ENCODE results near the gene NPIPB2.
A peak's percentile ranks its signal among the peaks of the same experiment; 100 is the strongest.

Gene NPIPB2

DNA sequence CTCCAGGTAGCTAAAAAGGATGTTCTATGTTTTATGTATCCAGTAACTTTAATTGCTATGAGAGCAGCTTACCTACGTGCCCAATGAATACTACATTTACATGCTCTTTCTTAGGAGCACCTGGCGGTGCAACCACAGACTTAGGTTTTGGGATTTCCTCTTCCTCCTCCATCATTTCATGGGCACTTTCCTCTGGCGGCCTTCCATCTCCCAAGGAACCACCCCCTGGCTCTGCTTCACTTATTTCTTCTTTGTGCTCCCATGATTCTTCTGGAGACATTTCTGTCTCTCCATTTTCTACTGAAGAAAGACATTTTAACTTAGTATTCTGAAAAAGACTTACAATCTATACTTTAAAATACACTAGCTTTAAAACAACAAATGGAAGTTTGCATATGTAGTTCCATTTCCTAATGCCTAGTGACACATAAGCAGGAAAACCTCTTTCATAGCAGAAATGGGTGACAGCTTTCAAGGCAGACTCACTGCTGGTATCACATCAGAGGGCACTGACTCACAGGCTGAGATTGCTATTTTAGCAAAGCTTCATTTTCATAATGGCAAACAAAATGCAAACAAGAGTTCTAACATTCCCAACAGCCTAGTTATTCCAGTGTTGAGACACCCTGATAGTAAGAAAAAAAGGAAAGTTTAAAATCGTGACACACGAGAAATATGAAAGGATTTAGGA, 45.2 kb downstream of the NPIPB2 start:
- DNase-seq, result peak; percentile 75

DNA sequence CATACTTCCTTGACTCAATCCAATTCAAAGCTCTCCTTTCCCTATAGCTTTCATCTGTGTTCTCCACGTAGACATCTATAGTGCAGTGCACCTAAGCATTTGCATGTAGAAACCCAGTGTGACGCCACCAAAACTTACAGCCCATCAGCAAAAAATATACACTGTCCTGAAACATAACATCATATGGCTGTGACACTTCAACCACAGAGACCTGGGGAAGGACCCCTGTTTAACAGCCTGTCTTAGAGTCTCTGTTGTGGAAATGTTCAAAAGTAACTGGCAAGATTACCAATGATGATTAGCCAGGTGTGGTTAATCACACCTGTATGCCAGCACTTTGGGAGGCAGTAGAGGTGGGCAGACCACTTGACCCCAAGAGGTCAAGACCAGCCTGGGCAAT, 48.3 kb downstream of the NPIPB2 start:
- DNase-seq, result no peak

DNA sequence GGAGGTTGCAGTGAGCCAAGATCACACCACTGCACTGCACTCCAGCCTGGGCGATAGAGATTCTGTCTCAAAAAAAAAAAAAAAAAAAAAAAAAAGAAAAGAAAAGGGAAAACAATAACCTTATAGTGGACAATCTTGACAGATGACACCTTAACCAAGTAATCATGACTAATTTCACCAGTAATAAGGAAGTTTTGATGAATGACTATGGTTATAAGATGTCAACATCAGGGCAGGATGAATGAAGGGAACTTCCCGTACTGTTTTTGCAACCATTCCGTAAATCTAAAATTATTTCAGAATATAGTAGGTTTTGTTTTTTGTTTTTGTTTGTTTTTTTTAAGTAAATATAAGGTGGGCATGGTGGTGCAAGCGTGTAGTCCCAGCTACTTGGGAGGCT, 49.1 kb downstream of the NPIPB2 start:
- no peak for DNase-seq

DNA sequence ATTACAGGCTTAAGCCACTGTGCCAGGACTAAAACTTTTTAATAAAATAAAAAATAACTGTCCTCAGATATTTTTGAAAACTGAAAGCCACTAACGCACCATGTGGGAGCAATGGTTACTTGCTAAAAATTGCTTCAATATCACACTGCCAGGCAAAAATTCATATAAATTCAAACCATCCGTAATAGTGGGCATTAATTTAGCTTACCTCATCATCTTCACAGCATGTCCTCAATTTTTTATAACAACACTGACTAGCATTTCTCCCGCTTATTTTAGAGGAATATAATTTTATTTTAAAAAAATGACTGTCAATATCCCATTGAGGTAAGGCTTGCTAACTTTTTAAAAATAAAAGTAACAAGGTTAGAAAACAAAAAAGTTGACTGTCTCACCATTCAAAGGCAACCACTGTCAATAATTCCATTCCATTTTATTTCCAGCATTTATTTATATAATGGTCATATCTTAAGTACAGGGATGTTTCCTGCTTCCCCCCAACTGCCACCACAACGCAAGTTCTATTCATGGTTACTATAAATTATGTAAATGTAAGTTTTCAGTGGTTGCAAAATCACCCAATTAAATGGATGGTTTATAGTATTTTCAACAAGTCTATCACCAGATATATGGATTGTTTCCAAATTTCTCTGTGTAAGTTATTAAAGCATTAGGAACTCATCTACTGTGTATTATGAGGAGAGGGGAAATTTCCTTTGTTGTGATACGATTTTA, 51.4 kb downstream of the NPIPB2 start:
- no peak for DNase-seq

DNA sequence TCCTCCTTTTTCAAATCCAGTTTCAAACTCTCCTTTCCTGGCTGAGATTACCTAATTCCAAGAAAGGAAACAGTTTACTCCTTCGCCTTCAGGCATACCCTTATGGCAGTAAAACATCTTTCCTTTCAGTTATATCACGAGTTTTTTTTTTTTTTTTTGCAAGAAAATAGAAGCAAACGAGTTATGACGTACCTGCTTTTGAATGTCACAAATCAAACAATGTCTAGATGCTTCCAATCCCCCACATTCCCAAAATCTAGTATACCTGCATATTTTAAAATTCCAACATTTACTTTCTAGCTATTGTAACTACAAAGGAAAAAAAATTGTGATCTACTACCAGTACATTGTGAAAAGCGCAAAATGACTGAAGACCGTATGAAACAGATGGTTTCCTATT, 55.0 kb downstream of the NPIPB2 start:
- DNase-seq, result no peak

DNA sequence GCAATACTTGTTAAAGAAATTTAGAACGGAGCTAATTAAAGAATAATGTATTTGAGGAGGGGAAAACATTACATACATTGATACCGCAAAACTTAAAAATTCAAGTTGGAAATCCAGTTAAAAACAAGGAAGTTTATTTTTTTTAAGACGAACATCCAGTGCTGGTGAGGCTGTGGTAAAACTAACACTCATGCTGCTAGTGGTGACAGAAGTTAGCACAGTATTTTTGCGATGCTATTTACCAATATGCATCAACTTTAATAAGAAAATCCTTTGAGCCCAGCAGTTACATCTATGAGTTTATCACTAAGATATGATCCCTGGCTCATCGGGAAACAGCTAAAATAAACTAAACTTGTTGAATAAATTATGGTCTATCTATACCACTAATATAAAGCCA, 57.8 kb downstream of the NPIPB2 start:
- DNase-seq, result no peak

DNA sequence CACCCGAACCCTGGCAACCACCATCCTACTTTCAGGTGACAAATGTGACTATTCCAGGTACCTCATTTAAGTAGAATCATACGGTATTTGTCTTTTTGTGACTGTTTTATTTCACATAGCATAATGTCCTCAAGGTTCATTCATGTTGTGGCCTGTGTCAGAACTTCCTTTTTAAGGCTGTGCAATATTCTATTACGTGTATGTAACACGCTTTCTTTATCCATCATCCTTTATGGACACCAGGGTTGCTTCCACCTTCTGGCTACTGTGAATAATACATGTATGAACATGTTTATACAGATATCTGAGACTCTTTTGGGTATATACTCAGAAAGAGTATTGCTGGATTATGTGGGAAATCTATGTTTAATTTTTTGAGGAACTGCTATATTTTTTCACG, 61.8 kb downstream of the NPIPB2 start:
- DNase-seq, result no peak

DNA sequence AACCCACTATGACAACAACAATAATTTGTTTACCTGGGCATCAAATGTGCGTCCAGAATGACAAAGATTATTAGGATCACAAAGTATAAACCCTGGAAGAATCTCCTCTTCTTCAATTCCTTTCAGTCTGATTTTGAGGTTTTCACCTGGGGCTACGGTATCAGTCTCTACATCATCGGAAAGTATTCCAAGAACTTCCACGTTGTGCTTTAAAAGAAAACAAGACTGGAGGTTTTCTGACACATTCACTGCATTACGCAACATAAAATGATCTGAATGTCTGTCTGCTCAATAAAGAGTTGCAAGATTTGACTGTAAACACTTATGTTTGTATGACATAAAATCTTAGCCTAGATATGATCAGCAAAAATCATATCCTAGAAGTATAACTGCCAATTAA, 64.5 kb downstream of the NPIPB2 start:
- peak; percentile 35 for DNase-seq
